Measurements from ENCODE around the gene LST1.
A peak's percentile ranks its signal among the peaks of the same experiment; 100 is the strongest.
"Not testable (repeated sequence)": the region's sequence is repeated elsewhere in the genome, so short reads cannot be mapped to it uniquely, and the experiment has no call there.

The LST1 gene

GRCh38 chr6:31580807-31581433, 5.2 kb upstream of the LST1 start:
- DNase-seq (ENCODE audit: low read depth in 2 of 2): peak; percentile 49 to 57

DNA sequence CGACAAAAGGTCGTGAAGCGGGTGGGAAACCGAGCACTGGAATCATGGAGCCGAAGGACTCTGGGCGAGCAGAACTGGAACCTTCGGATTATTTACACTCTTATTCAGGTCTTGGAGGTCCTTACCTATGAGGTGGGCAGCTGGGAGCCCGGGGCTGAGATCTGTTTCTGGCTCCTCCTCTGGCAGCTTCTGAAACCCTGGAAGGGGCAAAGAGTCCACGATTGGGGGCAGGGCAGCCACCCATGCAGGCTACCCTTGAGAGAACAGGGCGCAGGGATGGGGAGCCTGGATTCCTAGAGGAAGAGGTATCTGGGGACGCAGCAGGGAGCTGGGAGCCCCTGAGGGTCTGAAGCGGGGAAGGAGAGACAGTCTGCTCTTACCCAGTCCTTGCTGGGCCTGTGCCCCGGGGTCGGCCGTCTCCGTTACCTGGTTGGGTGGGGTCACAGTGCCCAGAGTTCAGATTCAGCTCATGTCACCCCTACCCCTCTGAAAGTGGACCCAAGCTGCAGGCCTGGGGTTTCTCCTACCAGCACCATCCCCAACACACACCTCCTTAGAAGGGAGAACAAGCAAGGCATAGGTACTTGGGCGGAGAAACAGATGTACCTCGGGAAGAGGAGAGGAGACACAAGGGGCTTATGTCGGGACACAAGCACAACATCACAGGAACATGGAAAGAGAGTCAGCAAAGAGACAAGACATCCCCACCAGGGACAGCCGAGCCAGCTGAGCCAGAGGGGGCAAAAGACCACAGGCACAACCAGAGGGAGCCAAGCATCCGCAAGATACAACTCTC, 4.4 kb upstream of the LST1 start:
- no peak for DNase-seq (ENCODE audit: low read depth in 2 of 2)

DNA sequence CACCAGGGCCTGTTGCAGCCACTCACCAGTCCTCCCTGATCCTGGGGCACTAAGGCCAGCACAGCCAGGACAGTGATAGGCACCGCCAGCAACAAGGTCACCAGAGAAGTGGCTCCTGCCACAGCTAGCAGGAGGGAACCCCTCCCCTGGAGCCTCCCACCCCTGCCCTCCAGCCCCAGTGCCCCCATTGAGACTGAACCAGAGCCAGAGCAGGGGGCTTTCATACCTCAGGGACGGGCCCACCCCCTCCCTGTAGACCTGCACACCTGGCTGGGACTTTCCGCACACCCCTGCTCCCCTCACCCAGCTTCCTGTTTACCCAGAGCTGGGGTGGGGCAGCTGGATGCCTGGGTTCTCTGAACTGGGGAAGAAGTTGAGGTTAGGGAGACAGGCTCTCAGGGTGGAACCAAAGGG, 3.8 kb upstream of the LST1 start, which contains the start of gene LTB:
Gene LTB, minus strand, starts transcription at position 195 of the 414 bp plus-strand sequence. Its CDS starts 7 bp downstream, at position 188.
- no peak for DNase-seq (ENCODE audit: low read depth in 2 of 2)

GRCh38 chr6:31585491-31585890, 586 bp upstream of the LST1 start:
- no peak for DNase-seq (ENCODE audit: low read depth in 2 of 2)

DNA sequence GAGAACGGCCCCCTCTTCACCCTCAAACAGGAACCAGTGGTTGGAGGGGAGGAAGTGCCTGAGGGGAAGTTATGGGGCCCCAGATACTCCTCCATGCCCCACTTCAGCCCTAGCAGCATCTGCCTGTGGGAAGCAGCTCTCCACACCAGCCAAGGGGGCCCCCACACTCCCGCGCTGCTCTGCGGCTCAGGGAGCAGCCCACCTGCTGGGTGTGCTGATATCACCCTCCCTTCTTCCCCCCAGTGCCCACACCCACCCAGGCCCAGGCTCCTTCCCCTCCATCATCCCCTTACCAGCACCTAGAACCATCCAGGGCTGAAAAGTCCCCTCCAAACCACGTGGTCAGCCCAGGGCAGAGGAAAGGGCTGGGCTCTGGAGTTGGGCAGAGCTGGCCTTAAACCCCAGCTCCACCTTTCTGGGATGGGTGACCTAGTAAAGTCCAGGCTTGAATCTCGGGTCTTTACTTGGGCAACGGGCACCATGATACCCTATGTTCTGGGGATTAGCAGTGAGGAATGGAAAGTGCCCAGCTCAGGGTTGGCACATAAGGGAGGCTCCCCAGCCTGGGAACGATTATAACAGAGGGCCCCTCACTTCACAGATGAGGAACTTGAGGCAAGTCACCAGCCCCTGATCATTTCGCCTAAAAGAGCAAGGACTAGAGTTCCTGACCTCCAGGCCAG, 663 bp downstream of the LST1 start:
- no peak for DNase-seq (ENCODE audit: low read depth in 2 of 2)

DNA sequence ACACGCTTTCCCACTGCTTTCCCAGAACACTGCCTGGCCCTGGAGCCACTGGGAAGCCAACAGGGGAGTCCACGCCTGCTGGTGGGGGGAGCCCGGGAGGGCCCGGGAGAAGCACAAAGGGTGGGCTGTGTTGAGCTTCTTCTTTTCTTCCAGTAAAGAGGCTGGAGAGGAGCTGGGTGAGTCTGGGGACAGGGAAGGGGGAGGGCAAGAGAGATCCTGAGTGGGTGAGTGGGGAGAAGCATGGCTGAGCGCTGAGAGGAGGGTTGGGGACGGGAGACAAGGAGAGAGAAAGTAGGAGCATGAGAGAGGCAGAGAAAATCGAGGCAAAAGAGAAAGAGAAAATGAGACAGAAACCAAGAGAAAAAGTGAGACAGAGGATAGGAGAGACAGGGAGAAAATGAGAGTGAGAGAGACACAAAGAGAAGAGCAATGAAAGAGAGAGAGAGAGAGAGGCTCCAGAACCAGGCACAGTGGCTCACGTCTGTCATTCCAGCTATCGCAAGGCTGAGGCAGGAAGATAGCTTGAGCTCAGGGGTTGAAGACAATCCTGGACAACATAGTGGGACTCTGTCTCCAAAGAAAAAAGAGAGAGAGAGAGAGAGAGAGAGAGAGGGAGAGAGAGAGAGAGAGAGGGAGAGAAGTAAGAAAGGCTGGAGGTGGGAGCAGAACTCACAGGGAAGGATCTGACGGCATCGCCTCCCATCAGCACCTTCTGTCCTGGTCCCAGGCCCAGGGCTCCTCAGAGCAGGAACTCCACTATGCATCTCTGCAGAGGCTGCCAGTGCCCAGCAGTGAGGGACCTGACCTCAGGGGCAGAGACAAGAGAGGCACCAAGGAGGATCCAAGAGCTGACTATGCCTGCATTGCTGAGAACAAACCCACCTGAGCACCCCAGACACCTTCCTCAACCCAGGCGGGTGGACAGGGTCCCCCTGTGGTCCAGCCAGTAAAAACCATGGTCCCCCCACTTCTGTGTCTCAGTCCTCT, 2.0 kb downstream of the LST1 start:
- DNase-seq (ENCODE audit: low read depth in 2 of 2): no peak

- no peak for DNase-seq (ENCODE audit: low read depth in 2 of 2)
Observed at GRCh38 chr6:31588871-31589650, 3.0 kb downstream of the LST1 start.

DNA sequence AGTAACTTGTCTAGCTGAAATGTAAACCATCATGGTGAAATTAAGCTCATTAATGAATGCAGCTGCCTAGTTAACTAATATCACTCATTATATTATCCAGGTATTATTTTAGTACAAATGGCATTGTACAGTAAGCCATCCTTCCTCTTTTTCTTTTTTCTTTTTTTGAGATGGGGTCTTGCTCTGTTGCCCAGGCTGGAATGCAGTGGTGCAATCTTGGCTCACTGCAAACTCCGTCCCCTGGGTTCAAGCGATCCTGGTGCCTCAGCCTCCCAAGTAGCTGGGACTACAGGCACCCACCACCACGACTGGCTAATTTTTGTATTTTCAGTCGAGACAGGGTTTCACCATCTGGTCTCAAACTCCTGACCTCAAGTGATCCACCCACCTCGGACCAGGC, 4.6 kb downstream of the LST1 start:
- not testable (repeated sequence) for DNase-seq (ENCODE audit: low read depth in 2 of 2)

- DNase-seq (ENCODE audit: low read depth in 2 of 2): no peak
Observed at GRCh38 chr6:31592396-31592771, 6.3 kb downstream of the LST1 start.

GRCh38 chr6:31597006-31597405, 10.9 kb downstream of the LST1 start:
- no peak for DNase-seq (ENCODE audit: low read depth in 2 of 2)

GRCh38 chr6:31607317-31607716, 21.2 kb downstream of the LST1 start:
- no peak for DNase-seq (ENCODE audit: low read depth in 2 of 2)

- no peak for DNase-seq (ENCODE audit: low read depth in 2 of 2)
Observed at GRCh38 chr6:31609519-31610406, 23.7 kb downstream of the LST1 start.

GRCh38 chr6:31610968-31611367, 24.9 kb downstream of the LST1 start:
- peak; percentile 27 to 39 for DNase-seq (ENCODE audit: low read depth in 2 of 2)

DNA sequence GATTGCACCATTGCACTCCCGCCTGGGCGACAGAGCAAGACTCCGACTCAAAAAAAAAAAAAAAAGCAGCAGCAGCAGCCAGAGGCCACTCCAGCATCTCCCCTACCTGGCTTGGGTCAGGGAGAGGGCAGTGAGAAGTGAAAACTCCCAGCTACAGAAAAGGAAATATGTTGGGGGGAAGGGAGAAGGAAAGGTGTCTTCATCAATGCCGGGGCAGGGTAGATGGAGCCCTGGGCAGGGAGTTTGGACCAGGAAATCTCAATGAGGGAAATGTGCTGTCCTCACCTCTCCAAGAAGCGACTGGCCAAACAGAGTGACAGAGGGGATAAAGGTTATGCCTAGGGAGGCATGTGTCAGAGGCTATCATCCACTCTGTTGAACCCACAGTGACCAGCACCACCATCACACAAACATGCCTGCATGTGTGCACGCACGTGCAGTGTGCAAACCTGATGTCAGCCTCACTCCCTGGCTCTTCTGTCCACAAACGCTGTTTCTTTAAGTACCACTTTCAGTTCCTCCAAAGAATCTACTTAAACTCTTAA, 28.1 kb downstream of the LST1 start:
- DNase-seq (ENCODE audit: low read depth in 2 of 2): no peak

DNA sequence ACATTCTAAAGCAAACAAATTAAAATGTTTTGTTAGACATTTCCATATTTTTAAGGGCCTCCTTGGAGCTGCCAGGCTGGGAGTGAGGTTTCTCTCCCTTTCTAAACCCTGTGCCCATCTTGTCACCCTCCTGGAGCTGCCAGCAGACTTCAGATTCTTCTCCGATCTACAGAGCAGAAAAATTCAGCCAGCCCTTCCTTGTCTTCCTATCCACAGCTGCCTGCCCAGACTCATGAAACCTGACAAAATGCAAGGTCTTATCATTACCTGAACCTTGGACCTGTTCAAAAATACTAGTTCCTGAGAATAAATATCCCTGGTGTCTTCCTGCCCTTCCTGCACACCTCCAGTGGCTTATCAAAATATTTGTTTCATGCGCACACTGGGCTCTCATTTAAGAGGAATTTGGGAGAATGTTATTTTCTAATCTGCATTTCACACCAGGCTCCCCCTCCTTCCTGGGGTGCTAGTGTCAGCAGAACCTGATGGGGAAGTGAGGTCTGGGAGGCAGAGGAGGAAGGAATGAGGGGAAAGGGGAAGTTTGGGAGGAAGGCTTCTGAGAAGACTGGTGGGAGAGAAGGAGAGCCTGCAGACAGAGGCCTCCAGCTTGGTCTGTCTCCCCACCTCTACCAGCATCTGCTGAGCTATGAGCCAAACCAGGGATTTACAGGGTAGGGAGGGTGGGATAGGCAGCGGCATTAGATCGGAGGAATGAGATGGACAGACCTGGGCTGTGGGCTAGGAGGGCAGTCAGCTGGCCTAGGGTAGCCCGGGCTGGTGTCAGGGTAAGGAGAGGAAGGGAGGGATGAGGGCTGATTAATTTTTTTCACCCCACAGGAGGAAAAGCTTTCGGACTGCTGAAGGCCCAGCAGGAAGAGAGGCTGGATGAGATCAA, 28.9 kb downstream of the LST1 start, which contains the start of gene AIF1:
Gene AIF1, plus strand, starts transcription at position 551 of the 895 bp plus-strand sequence. Its CDS starts 96 bp downstream, at position 647.
- DNase-seq (ENCODE audit: low read depth in 2 of 2): no peak

- DNase-seq (ENCODE audit: low read depth in 2 of 2): no peak
Observed at GRCh38 chr6:31615748-31616147, 29.7 kb downstream of the LST1 start.

- no peak for DNase-seq (ENCODE audit: low read depth in 2 of 2)
Observed at GRCh38 chr6:31617010-31617409, 30.9 kb downstream of the LST1 start.
